CD14-positive monocyte (primary cell): ENCODE results near the gene GABRG3. TPM values are rescaled to one million over a fixed set of nuclear protein-coding genes. Genes with fewer than 3 reads are reported as not detected.

Experiments
- DNase-seq, 3 donors: peaks; one replicate each; pipeline ENCODE4 v3.0.0-alpha.2; 2011 to 2022
- H2AFZ ChIP-seq: 2 replicates; pipeline ENCODE4 v1.6.0; 2012; ENCODE audit warnings: mild to moderate bottlenecking, low read depth, low read length, inconsistent platforms; ENCODE audit not compliant: insufficient read depth, poor library complexity, severe bottlenecking
- H3K27ac ChIP-seq, 2 donors: 1 replicate in 1 of 2; 2 replicates in 1 of 2; pipeline ENCODE4 v1.5.1; 2012 to 2013; ENCODE audit warnings: low read length in 2 of 2, control low read depth in 1 of 2, inconsistent platforms in 1 of 2, low read depth in 1 of 2, mild to moderate bottlenecking in 1 of 2
- H3K27me3 ChIP-seq, 2 donors: one replicate each; pipeline versions ENCODE4 v1.6.0 to v1.6.1; 2011 to 2013; ENCODE audit warnings: low read length in 2 of 2; ENCODE audit not compliant: control insufficient read depth in 2 of 2, insufficient read depth in 2 of 2
- H3K36me3 ChIP-seq, 2 donors: replicated peaks in 1 of 2; 1 replicate in 1 of 2; 2 replicates in 1 of 2; pipeline versions ENCODE4 v1.5.1 to v1.6.1; 2012 to 2013; ENCODE audit warnings: low read length in 2 of 2, control low read depth in 1 of 2, inconsistent platforms in 1 of 2, mild to moderate bottlenecking in 1 of 2; ENCODE audit not compliant: insufficient read depth in 2 of 2, control insufficient read depth in 1 of 2
- H3K4me1 ChIP-seq, 2 donors: 1 replicate in 1 of 2; 2 replicates in 1 of 2; pipeline versions ENCODE4 v1.5.1 to v1.6.1; 2012 to 2013; ENCODE audit warnings: low read length in 2 of 2, control low read depth in 1 of 2, inconsistent platforms in 1 of 2, mild to moderate bottlenecking in 1 of 2, moderate library complexity in 1 of 2; ENCODE audit not compliant: insufficient read depth in 2 of 2, control insufficient read depth in 1 of 2
- H3K4me2 ChIP-seq: replicated peaks from 2 replicates; pipeline ENCODE3; 2012; ENCODE audit warnings: low read length, moderate library complexity, mild to moderate bottlenecking; ENCODE audit not compliant: poor library complexity, severe bottlenecking; ENCODE audit errors: extremely low read depth
- H3K4me3 ChIP-seq, 3 experiments: fragments of 200-600 bp in 1 of 3; sonication (generic) in 1 of 3; replicated peaks in 1 of 3; 1 replicate in 2 of 3; 2 replicates in 1 of 3; pipeline ENCODE4 v1.5.1; 2011 to 2013; ENCODE audit warnings: low read length in 3 of 3, mild to moderate bottlenecking in 3 of 3, control low read depth in 2 of 3, low read depth in 2 of 3, inconsistent platforms in 1 of 3, moderate library complexity in 1 of 3
- H3K79me2 ChIP-seq: 2 replicates; pipeline ENCODE4 v1.6.0; 2012; ENCODE audit warnings: mild to moderate bottlenecking, control low read depth, inconsistent platforms, low read length, moderate library complexity; ENCODE audit not compliant: insufficient read depth
- H3K9ac ChIP-seq: 2 replicates; pipeline ENCODE4 v1.6.0; 2017; ENCODE audit warnings: low read length, mild to moderate bottlenecking; ENCODE audit not compliant: insufficient read depth, poor library complexity, severe bottlenecking
- H3K9me3 ChIP-seq, 2 donors: replicated peaks in 1 of 2; 1 replicate in 1 of 2; 2 replicates in 1 of 2; pipeline versions ENCODE4 v1.5.1 to v1.6.1; 2012 to 2013; ENCODE audit warnings: low read length in 2 of 2, control low read depth in 1 of 2; ENCODE audit not compliant: control insufficient read depth in 1 of 2, insufficient read depth in 1 of 2
- H4K20me1 ChIP-seq: 2 replicates; pipeline ENCODE4 v1.6.0; 2012; ENCODE audit warnings: mild to moderate bottlenecking, low read length, control low read depth, moderate library complexity; ENCODE audit not compliant: insufficient read depth
- H3K27ac Mint-ChIP-seq, 7 donors: one replicate each; pipeline ENCODE4 v1.8.0; 2020; ENCODE audit warnings: mild to moderate bottlenecking in 7 of 7, mixed read lengths in 7 of 7, moderate library complexity in 6 of 7, inconsistent platforms in 2 of 7
- H3K27me3 Mint-ChIP-seq, 3 donors: one replicate each; pipeline ENCODE4 v1.8.0; 2021 to 2022; ENCODE audit warnings: low read depth in 3 of 3, mild to moderate bottlenecking in 3 of 3, mixed read lengths in 3 of 3, moderate library complexity in 3 of 3, inconsistent platforms in 1 of 3
- H3K36me3 Mint-ChIP-seq, 2 donors: one replicate each; pipeline ENCODE4 v1.8.0; 2020; ENCODE audit warnings: mixed read lengths in 2 of 2, inconsistent platforms in 1 of 2, mild to moderate bottlenecking in 1 of 2
- H3K4me1 Mint-ChIP-seq: one replicate; pipeline ENCODE4 v1.8.0; 2020; ENCODE audit warnings: mild to moderate bottlenecking, mixed read lengths
- H3K4me3 Mint-ChIP-seq, 2 donors: one replicate each; pipeline ENCODE4 v1.8.0; 2020; ENCODE audit warnings: mild to moderate bottlenecking in 2 of 2, mixed read lengths in 2 of 2, moderate library complexity in 1 of 2
- H3K9me3 Mint-ChIP-seq, 7 donors: one replicate each; pipeline ENCODE4 v1.8.0; 2020 to 2022; ENCODE audit warnings: mixed read lengths in 7 of 7, mild to moderate bottlenecking in 6 of 7, moderate library complexity in 6 of 7, inconsistent platforms in 2 of 7
- CTCF ChIP-seq: fragments of 200-600 bp; IDR thresholded peaks from one replicate; pipeline ENCODE4 v1.8.0; 2022; ENCODE audit warnings: antibody characterized with exemption, mild to moderate bottlenecking
- WGBS: methylation state at CpG from one replicate; pipeline ENCODE4 v1.1.5; 2013; ENCODE audit warnings: missing lambda C conversion rate; ENCODE audit not compliant: insufficient coverage; 5-methylcytosine and 5-hydroxymethylcytosine counted together
- intact Hi-C, 2 donors: fragments of 100-400 bp; cut with micrococcal nuclease; formaldehyde crosslinking; loops; one replicate each; pipeline versions ENCODE4 v1.15.0 to v1.15.1; 2023
- polyA plus RNA-seq, 3 donors: library from polyadenylated mRNA; depleted of rRNA in 1 of 3; unstranded in 2 of 3; stranded (reverse) in 1 of 3; fragments of 300-500 nt in 2 of 3; fragments of >200 nt in 1 of 3; fragmentation: Illumina TruSeq in 2 of 3; gene quantifications; 1 replicate in 2 of 3; 2 replicates in 1 of 3; pipeline ENCODE4 v1.2.3, GENCODE V29; 2012 to 2021

The GABRG3 gene
- polyA plus RNA-seq, 3 donors, result not detected

GRCh38 chr15:27545494-27546255, 574.7 kb downstream of the GABRG3 start:
- H3K4me1 Mint-ChIP-seq, result no peaks in the 10 kb centered on the region
- Histone ChIP-seq H3K9me3 (peaks cover 47 to 53% of the 10 kb centered on the region in 2 donors), H3K4me1 (no peaks in the 10 kb centered on the region), H2AFZ (no peak overlapping the region), H3K4me3 (no peak overlapping the region), H3K36me3 (no peaks in the 10 kb centered on the region), H4K20me1 (no peaks in the 10 kb centered on the region), H3K79me2 (no peaks in the 10 kb centered on the region), H3K27me3 (no peaks in the 10 kb centered on the region), H3K4me2 (no peak overlapping the region), H3K9ac (no peak overlapping the region), H3K27ac (no peak overlapping the region)
- intact Hi-C loops, result no loop called here
- TF ChIP-seq CTCF, result no peak
- H3K27me3 Mint-ChIP-seq, result peaks cover 0 to 1% (median 1%) of the 10 kb centered on the region in 3 donors
- no peak overlapping the region for H3K4me3 Mint-ChIP-seq
- H3K27ac Mint-ChIP-seq, result no peak overlapping the region
- no peaks in the 10 kb centered on the region for H3K36me3 Mint-ChIP-seq
- DNase-seq, result no peak
- 79% methylated on average over 4 of the region's 8 CpGs for WGBS
- peaks cover 8 to 62% (median 32%) of the 10 kb centered on the region in 7 donors for H3K9me3 Mint-ChIP-seq

- no peaks in the 10 kb centered on the region for H3K4me1 Mint-ChIP-seq
- H3K9me3 Mint-ChIP-seq, result peaks cover 2 to 50% (median 10%) of the 10 kb centered on the region in 7 donors
- Histone ChIP-seq H3K36me3 (no peaks in the 10 kb centered on the region), H2AFZ (no peak overlapping the region), H3K79me2 (no peaks in the 10 kb centered on the region), H3K9me3 (peaks cover 24 to 52% of the 10 kb centered on the region in 2 donors), H3K4me1 (no peaks in the 10 kb centered on the region), H3K4me3 (no peak overlapping the region), H4K20me1 (no peaks in the 10 kb centered on the region), H3K27ac (no peak overlapping the region), H3K4me2 (no peak overlapping the region), H3K27me3 (no peaks in the 10 kb centered on the region), H3K9ac (no peak overlapping the region)
- WGBS, result no CpG with 5 or more reads among the region's 4 CpGs
- peak overlapping the region in 1 of 7 donors; percentile 31 for H3K27ac Mint-ChIP-seq
- no peak for TF ChIP-seq CTCF
- H3K4me3 Mint-ChIP-seq, result no peak overlapping the region
- DNase-seq, result no peak
- no peaks in the 10 kb centered on the region for H3K36me3 Mint-ChIP-seq
- peaks cover 0 to 1% (median 0%) of the 10 kb centered on the region in 3 donors for H3K27me3 Mint-ChIP-seq
- intact Hi-C loops, result no loop called here
Observed at GRCh38 chr15:27549746-27550145, 578.8 kb downstream of the GABRG3 start.
